Effector memory CD8-positive, alpha-beta T cell (primary cell): ENCODE measurements around the gene EIF5AL1.
"Not testable (repeated sequence)": the region's sequence is repeated elsewhere in the genome, so short reads cannot be mapped to it uniquely, and the experiment has no call there.

Experiments
- ATAC-seq: fragments of 150-1000 bp; cut with Tn5 transposase; replicated peaks from 2 replicates; pipeline ENCODE4 v1.10.0; 2021; ENCODE audit warnings: mild to moderate bottlenecking, moderate library complexity
- DNase-seq, 3 experiments: peaks; one replicate each; pipeline ENCODE4 v3.0.0; 2021
- H3K27ac Mint-ChIP-seq, 2 donors: one replicate each; pipeline ENCODE4 v1.8.0; 2022; ENCODE audit warnings: mild to moderate bottlenecking in 2 of 2, mixed read lengths in 2 of 2, moderate library complexity in 2 of 2
- H3K27me3 Mint-ChIP-seq, 2 donors: one replicate each; pipeline ENCODE4 v1.8.0; 2022; ENCODE audit warnings: mixed read lengths in 2 of 2
- H3K36me3 Mint-ChIP-seq: one replicate; pipeline ENCODE4 v1.8.0; 2022; ENCODE audit warnings: mild to moderate bottlenecking, moderate library complexity, mixed read lengths; ENCODE audit not compliant: insufficient read depth
- H3K4me1 Mint-ChIP-seq, 2 donors: one replicate each; pipeline ENCODE4 v1.8.0; 2022; ENCODE audit warnings: low read depth in 2 of 2, mixed read lengths in 2 of 2
- H3K4me3 Mint-ChIP-seq, 2 donors: one replicate each; pipeline ENCODE4 v1.8.0; 2022; ENCODE audit warnings: mild to moderate bottlenecking in 2 of 2, mixed read lengths in 2 of 2, moderate library complexity in 2 of 2
- H3K9me3 Mint-ChIP-seq, 2 donors: one replicate each; pipeline ENCODE4 v1.8.0; 2022; ENCODE audit warnings: mixed read lengths in 2 of 2
- total RNA-seq, 9 experiments: gene quantifications; one replicate each; lab custom pipeline; 2026; lab: John Stamatoyannopoulos, UW

Gene EIF5AL1
- 1.3 to 13.0 (median 7.2) reads per million in 9 experiments for total RNA-seq

GRCh38 chr10:79511891-79512583, at the start of gene EIF5AL1:
Gene EIF5AL1 (plus strand): TSS chr10:79512533. CDS start chr10:79512650, 117 bp downstream.
- H3K27ac Mint-ChIP-seq, H3K4me3 Mint-ChIP-seq, H3K4me1 Mint-ChIP-seq, DNase-seq, H3K36me3 Mint-ChIP-seq, ATAC-seq, H3K9me3 Mint-ChIP-seq: not testable (repeated sequence)
- peaks cover 5 to 15% of the 10 kb centered on the region in 2 donors for H3K27me3 Mint-ChIP-seq

GRCh38 chr10:79463578-79464496, 48.5 kb upstream of the EIF5AL1 start:
- Mint-ChIP-seq H3K36me3 (peaks cover 3% of the 10 kb centered on the region), H3K27me3 (peaks cover 0 to 7% of the 10 kb centered on the region in 2 donors), H3K27ac (no peak overlapping the region), H3K4me1 (peaks cover 0 to 2% of the 10 kb centered on the region in 2 donors), H3K9me3 (no peaks in the 10 kb centered on the region), H3K4me3 (no peak overlapping the region)
- DNase-seq (no peak), ATAC-seq (no peak)

- ATAC-seq (no peak), DNase-seq (no peak)
- Mint-ChIP-seq H3K9me3 (no peaks in the 10 kb centered on the region), H3K4me1 (peaks cover 0 to 2% of the 10 kb centered on the region in 2 donors), H3K27ac (no peak overlapping the region), H3K36me3 (peaks cover 3% of the 10 kb centered on the region), H3K4me3 (no peak overlapping the region), H3K27me3 (peaks cover 0 to 15% of the 10 kb centered on the region in 2 donors)
Observed at GRCh38 chr10:79465341-79465740, 47.0 kb upstream of the EIF5AL1 start.

GRCh38 chr10:79468015-79468560, 44.2 kb upstream of the EIF5AL1 start:
- no peaks in the 10 kb centered on the region for H3K9me3 Mint-ChIP-seq
- DNase-seq, result no peak
- no peak for ATAC-seq
- H3K27me3 Mint-ChIP-seq, result peaks cover 6 to 33% of the 10 kb centered on the region in 2 donors
- no peak overlapping the region for H3K4me3 Mint-ChIP-seq
- peaks cover 3% of the 10 kb centered on the region for H3K36me3 Mint-ChIP-seq
- no peak overlapping the region for H3K27ac Mint-ChIP-seq
- H3K4me1 Mint-ChIP-seq, result peaks cover 0 to 2% of the 10 kb centered on the region in 2 donors

- ATAC-seq, result no peak
- H3K36me3 Mint-ChIP-seq, result peaks cover 3% of the 10 kb centered on the region
- H3K27ac Mint-ChIP-seq, result no peak overlapping the region
- H3K4me1 Mint-ChIP-seq, result peaks cover 0 to 2% of the 10 kb centered on the region in 2 donors
- DNase-seq, result no peak
- H3K27me3 Mint-ChIP-seq, result peaks cover 9 to 40% of the 10 kb centered on the region in 2 donors
- no peaks in the 10 kb centered on the region for H3K9me3 Mint-ChIP-seq
- H3K4me3 Mint-ChIP-seq, result no peak overlapping the region
Observed at GRCh38 chr10:79468841-79469585, 43.3 kb upstream of the EIF5AL1 start.

- Mint-ChIP-seq H3K36me3 (peaks cover 3% of the 10 kb centered on the region), H3K4me1 (peaks cover 0 to 2% of the 10 kb centered on the region in 2 donors), H3K27me3 (peaks cover 12 to 45% of the 10 kb centered on the region in 2 donors), H3K27ac (no peak overlapping the region), H3K9me3 (no peaks in the 10 kb centered on the region), H3K4me3 (no peak overlapping the region)
- no peak for DNase-seq
- ATAC-seq, result no peak
Observed at GRCh38 chr10:79470096-79470495, 42.2 kb upstream of the EIF5AL1 start.

GRCh38 chr10:79471776-79472175, 40.6 kb upstream of the EIF5AL1 start:
- no peak overlapping the region for H3K4me3 Mint-ChIP-seq
- peaks cover 0 to 2% of the 10 kb centered on the region in 2 donors for H3K4me1 Mint-ChIP-seq
- ATAC-seq (no peak), DNase-seq (no peak)
- no peaks in the 10 kb centered on the region for H3K9me3 Mint-ChIP-seq
- H3K36me3 Mint-ChIP-seq, result peaks cover 3% of the 10 kb centered on the region
- no peak overlapping the region for H3K27ac Mint-ChIP-seq
- peaks cover 28 to 62% of the 10 kb centered on the region in 2 donors for H3K27me3 Mint-ChIP-seq

- H3K4me3 Mint-ChIP-seq, result no peak overlapping the region
- no peaks in the 10 kb centered on the region for H3K9me3 Mint-ChIP-seq
Observed at GRCh38 chr10:79472449-79472848, 39.9 kb upstream of the EIF5AL1 start.

GRCh38 chr10:79472951-79473350, 39.4 kb upstream of the EIF5AL1 start:
- no peak overlapping the region for H3K4me3 Mint-ChIP-seq
- no peak for ATAC-seq
- no peak overlapping the region for H3K27ac Mint-ChIP-seq
- H3K27me3 Mint-ChIP-seq, result peaks cover 39 to 66% of the 10 kb centered on the region in 2 donors
- H3K36me3 Mint-ChIP-seq, result no peaks in the 10 kb centered on the region
- DNase-seq, result no peak
- no peaks in the 10 kb centered on the region for H3K4me1 Mint-ChIP-seq
- H3K9me3 Mint-ChIP-seq, result no peaks in the 10 kb centered on the region

More at GRCh38 chr10:79472449-79472848, 39.9 kb upstream of the EIF5AL1 start:
- Mint-ChIP-seq H3K36me3 (peaks cover 1% of the 10 kb centered on the region), H3K27me3 (peaks cover 35 to 67% of the 10 kb centered on the region in 2 donors), H3K4me1 (peaks cover 0 to 1% of the 10 kb centered on the region in 2 donors), H3K27ac (no peak overlapping the region)
- DNase-seq, result no peak
- no peak for ATAC-seq

GRCh38 chr10:79473496-79474095, 38.7 kb upstream of the EIF5AL1 start:
- H3K4me3 Mint-ChIP-seq, result no peak overlapping the region
- H3K27me3 Mint-ChIP-seq, result peaks cover 39 to 66% of the 10 kb centered on the region in 2 donors
- no peaks in the 10 kb centered on the region for H3K36me3 Mint-ChIP-seq

GRCh38 chr10:79475119-79475653, 37.1 kb upstream of the EIF5AL1 start:
- Mint-ChIP-seq H3K4me1 (no peaks in the 10 kb centered on the region), H3K36me3 (no peaks in the 10 kb centered on the region), H3K27ac (peak overlapping the region in 1 of 2 donors; percentile 28), H3K27me3 (peaks cover 39 to 58% of the 10 kb centered on the region in 2 donors), H3K9me3 (no peaks in the 10 kb centered on the region), H3K4me3 (no peak overlapping the region)
- DNase-seq (no peak), ATAC-seq (no peak)

More at GRCh38 chr10:79473496-79474095, 38.7 kb upstream of the EIF5AL1 start:
- DNase-seq (no peak), ATAC-seq (no peak)
- Mint-ChIP-seq H3K4me1 (no peaks in the 10 kb centered on the region), H3K27ac (no peak overlapping the region), H3K9me3 (no peaks in the 10 kb centered on the region)

GRCh38 chr10:79475877-79476276, 36.5 kb upstream of the EIF5AL1 start:
- H3K4me1 Mint-ChIP-seq, result no peaks in the 10 kb centered on the region
- no peak overlapping the region for H3K4me3 Mint-ChIP-seq
- no peaks in the 10 kb centered on the region for H3K36me3 Mint-ChIP-seq
- no peak for DNase-seq
- ATAC-seq, result no peak
- no peaks in the 10 kb centered on the region for H3K9me3 Mint-ChIP-seq
- no peak overlapping the region for H3K27ac Mint-ChIP-seq
- H3K27me3 Mint-ChIP-seq, result peaks cover 39 to 58% of the 10 kb centered on the region in 2 donors
